ENCODE measurements around the gene SUPT5H. TPM values are rescaled to one million over a fixed set of nuclear protein-coding genes. Genes with fewer than 3 reads are reported as not detected.

The SUPT5H gene
- total RNA-seq, 1 donor from 2014 or later: 59.5 TPM

GRCh38 chr19:39408392-39409207 is 36.8 kb upstream of the SUPT5H start:
- FAIRE-seq (no peak), DNase-seq (ENCODE audit: low spot score in 2 of 2) (no peak)

DNA sequence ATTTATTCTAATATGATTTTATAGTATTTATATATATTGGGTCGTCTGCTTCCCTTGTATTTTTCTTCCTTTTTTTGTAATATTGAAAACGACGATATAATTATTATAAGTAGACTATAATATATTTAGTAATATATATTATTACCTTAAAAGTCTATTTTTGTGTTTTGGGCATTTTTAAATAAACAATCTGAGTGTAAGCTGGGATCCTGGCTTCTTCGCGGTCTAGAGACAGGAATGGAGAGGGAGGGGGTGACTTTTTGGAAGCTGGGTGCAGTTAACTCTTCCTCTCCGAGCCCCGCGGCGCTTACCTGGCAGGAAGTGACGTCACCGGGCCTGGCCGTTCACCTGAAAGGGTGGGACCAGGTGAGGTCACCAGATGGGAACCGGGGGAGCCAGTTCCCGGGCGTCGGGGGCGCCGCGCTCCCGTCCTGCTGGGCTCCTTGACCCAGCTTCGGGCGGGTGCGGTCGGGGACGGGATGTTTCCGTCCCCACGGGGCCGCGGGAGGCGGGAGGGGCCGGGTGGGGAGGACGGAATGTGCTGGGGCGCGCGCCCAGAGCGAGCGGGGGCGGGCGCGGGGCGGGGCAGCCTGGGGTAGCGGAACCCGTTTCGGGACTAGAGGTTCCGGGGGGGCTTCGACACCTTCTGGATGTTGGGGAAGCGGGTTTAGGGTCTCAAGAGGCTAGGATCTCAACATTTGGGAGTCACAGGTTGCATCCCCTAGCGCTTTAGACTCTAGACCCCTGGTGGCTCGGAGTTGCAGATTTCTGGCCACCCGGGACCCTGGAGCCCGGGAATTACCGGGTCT is 36.0 kb upstream of the SUPT5H start:
- FAIRE-seq (no peak), DNase-seq (ENCODE audit: low spot score in 2 of 2) (peak; percentile 73 to 74)

DNA sequence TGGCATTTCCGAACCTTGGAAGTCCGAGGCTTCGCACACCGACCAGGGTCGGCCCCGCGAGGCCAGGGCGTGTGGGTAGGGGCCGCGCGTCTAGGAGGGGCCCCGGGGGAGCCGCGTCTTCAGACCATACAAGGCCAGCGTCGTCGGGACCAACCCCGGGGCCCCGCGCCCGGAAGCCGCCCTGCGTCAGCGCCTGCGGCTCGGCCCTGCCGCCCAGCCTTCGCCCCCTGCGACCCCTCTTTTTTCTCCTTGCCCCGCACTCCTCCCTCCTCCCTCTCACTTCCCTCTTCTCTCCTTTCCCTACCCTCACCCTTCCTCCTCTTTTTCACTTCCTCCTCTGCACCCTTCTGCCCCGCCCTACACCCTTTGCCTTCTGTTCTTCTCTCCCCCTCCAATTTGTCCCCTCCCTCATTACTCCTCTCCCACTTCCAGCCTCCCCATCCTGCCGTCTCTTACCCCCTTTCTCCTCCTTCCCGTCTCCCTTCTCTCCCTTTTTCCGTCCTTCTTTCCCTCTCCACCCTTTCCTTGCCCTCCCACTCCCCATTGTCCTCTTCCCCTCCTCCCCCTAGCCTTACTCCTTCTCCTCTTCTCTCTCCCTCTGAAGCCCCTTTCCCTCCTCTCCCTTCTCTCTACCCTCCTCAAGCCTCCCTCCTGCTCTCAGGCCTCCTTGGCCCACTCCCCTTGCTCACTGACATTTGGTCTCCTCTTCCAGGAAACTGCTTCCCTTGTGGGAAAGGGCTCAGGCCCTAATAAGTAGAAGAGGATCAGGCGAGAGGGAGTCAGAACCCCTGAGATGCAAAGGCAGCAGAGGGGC is 35.2 kb upstream of the SUPT5H start:
- FAIRE-seq (no peak), DNase-seq (ENCODE audit: low spot score in 2 of 2) (no peak)

- DNase-seq (ENCODE audit: low spot score in 2 of 2) (no peak), FAIRE-seq (no peak)
Measured at GRCh38 chr19:39410831-39411080, 34.6 kb upstream of the SUPT5H start.

- FAIRE-seq (no peak), DNase-seq (ENCODE audit: low spot score in 2 of 2) (no peak)
Measured at GRCh38 chr19:39411081-39411831, 34.1 kb upstream of the SUPT5H start.

DNA sequence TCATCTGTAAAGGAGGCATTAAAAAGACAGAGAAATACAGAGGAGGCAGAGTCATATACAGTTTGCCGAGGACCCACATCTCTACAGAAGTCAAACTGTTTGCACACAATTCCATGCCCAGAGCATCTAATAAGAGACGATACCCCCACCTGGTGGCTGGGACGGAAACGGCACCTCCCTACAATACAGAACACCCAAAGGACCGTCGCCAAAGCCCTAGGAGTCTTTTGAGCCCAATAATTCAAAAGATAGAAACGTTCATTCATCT is 33.6 kb upstream of the SUPT5H start:
- FAIRE-seq (no peak), DNase-seq (ENCODE audit: low spot score in 2 of 2) (peak; percentile 76 to 86)

- peak; percentile 98 for DNase-seq (ENCODE audit: low spot score in 2 of 2)
- peak; percentile 91 for FAIRE-seq
Measured at GRCh38 chr19:39412100-39412866, 33.1 kb upstream of the SUPT5H start, which contains the start of gene PLEKHG2. PLEKHG2 (plus strand) TSS chr19:39412669; CDS start chr19:39414087, 1,418 bp downstream.

GRCh38 chr19:39412867-39413271 is 32.5 kb upstream of the SUPT5H start:
- no peak for FAIRE-seq
- DNase-seq (ENCODE audit: low spot score in 2 of 2): no peak

DNA sequence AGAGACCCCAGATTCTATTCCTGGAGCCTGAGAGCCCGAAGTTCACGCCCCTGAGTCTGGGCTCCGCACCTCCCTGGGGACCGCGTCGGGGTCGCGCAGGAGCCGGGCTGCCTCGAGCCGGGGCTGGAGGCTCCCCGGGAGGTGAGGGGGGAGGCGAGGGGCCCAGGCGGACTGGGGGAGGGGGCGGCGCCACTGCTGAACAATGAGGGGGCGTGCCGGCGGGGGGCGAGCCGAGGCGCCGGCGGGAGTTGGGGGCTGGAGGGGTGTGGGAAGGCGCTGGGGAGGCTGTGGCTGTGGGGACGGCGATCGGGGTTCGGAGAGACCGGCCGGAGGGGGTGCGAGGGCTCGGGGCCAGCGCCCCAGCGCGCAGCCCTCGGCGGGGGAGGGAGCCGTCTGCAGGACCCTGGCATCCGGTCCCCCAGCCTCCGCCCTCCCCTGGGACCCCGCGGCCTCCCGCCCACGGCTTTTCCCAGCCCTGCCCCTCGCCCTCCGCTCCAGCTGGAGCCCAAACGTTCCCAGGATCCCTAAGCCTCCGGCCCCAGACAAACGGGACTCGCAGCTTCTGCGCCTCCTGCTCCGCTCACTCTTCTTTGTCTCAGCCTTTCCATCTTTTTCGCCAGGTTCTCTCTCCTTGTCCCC is 32.0 kb upstream of the SUPT5H start:
- DNase-seq (ENCODE audit: low spot score in 2 of 2): peak in 1 of 2 donors; percentile 66
- no peak for FAIRE-seq

DNA sequence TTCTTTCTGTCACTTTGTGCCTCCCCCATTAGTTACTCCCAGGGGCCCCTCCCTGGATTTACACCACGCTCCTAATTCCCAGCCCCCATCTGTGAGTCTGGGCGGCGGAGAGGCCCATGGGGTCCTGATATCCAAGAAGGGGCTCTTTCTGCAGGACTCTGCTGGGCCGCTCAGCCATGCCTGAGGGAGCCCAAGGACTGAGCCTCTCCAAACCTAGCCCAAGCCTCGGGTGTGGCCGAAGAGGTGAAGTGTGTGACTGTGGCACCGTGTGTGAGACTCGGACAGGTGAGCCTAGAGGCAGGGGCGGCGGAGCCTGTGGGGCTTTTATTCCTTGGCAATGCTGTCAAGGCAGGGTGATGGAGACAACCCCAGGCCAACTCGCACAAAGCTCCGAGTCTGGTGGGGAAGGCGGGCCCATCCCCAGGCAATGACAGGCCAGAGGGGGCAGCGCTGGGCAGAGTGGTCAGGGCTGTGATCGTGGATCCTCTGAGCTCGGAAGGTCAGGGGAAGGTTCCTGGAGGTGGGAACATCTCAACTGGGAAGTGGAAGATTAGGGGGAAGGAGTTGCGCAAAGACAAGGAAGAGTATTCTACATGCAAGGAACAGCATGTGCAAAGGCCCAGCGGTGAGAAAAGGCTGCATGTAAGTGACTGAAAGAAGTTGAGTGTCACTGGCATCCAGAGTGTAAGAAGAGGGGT is 31.3 kb upstream of the SUPT5H start:
- no peak for FAIRE-seq
- DNase-seq (ENCODE audit: low spot score in 2 of 2): no peak

DNA sequence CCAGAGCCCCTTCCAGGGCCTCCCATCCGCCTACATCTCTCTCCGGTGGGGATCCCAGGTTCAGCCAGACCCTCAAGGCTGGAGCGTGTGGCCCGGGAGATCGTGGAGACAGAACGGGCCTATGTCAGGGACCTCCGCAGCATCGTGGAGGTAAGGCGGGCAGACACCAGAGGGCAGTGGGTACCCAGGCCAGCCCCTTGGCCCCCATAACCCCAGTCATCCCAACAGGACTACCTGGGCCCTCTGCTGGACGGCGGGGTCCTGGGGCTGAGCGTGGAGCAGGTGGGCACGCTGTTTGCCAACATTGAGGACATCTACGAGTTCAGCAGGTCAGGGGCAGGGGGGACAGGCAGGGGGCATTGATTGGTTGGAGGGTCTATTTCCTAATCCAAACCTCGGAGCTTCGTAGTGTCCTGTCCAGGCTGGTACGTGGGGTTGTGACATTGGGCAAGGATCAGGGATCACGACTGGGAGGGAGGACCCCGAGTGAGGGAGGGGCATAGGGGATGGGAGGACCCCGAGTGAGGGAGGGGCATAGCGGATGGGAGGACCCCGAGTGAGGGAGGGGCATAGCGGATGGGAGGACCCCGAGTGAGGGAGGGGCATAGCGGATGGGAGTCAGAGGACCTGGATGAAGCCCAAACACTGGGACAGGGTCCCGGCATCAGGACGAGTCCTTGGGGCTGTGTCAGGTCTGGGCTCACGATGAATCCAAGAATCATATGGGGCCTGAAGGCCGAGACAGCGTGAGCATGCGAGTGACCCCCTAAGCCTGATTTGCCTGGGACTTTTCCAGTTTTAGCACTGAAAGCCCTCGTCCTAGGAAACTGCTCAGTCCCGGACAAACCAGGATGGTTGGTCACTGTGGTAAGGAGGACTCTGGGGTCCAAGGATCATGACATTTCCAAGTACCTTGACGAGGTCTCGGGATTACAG is 30.0 kb upstream of the SUPT5H start:
- no peak for DNase-seq (ENCODE audit: low spot score in 2 of 2)
- no peak for FAIRE-seq

- FAIRE-seq (no peak), DNase-seq (ENCODE audit: low spot score in 2 of 2) (no peak)
Measured at GRCh38 chr19:39416152-39417120, 28.9 kb upstream of the SUPT5H start.

DNA sequence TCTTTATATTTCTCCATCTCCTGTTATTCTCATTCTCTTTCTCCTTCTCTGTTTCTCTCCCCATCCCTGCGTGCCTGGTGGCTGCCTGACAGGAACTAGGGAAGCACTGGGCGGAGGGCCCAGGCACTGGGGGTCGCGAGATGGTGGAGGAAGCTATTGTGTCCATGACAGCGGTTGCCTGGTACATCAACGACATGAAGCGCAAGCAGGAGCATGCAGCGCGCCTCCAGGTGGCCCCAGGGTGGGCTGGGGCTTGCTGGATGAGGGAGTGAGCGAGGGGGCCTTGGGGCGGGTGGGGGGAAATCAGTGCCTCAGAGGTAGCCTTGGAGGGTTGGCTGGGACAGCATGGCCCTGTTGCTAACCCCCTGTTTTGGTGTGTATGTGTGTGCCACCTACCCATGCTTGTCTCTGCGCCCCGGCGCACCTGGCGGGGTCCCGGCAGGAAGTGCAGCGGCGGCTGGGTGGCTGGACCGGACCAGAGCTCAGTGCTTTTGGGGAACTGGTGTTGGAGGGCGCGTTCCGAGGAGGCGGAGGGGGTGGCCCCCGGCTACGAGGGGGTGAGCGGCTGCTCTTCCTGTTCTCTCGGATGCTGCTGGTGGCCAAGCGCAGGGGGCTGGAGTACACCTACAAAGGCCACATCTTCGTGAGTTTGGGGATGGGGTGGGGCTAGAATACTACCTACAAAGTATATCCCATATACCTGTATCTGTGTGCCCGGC is 27.8 kb upstream of the SUPT5H start:
- DNase-seq (ENCODE audit: low spot score in 2 of 2) (no peak), FAIRE-seq (no peak)

DNA sequence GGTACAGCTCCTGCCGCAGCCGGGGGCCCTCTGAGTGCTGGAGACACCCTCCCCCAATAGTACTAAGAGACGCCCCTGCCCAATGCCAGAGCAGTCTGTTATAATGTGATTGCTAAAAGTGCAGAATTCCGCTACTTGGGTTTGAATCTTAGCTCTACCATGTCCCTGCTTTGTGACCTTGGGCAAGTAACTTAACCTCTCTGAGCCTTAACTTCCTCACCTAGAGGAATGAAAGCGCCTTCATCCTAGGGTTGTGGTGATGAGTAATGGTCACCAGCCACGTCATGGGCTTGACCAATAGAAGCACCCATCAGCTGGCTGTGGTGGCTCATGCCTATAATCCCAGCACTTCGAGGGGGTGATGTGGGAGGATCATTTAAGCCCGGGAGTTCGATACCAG is 26.4 kb upstream of the SUPT5H start:
- FAIRE-seq: no peak
- no peak for DNase-seq (ENCODE audit: low spot score in 2 of 2)

- no peak for FAIRE-seq
- no peak for DNase-seq (ENCODE audit: low spot score in 2 of 2)
Measured at GRCh38 chr19:39420769-39421168, 24.6 kb upstream of the SUPT5H start.

- no peak for FAIRE-seq
- DNase-seq (ENCODE audit: low spot score in 2 of 2): no peak
Measured at GRCh38 chr19:39422020-39422419, 23.4 kb upstream of the SUPT5H start.

All from frontal cortex (tissue), 4 donors.